Measurements from ENCODE around the gene CABLES1. TPM values are rescaled to one million over a fixed set of nuclear protein-coding genes. Genes with fewer than 3 reads are reported as not detected.

CABLES1 gene
- polyA plus RNA-seq, 3 donors, result 0.09 to 0.15 TPM; not detected in 1

GRCh38 chr18:23106575-23106974, 28.7 kb upstream of the CABLES1 start:
- no peak overlapping the region for H3K4me3 Mint-ChIP-seq
- Histone ChIP-seq H3K9me3 (replicated peaks in 1 of 2; ENCODE audit: control insufficient read depth in 1 of 2, insufficient read depth in 1 of 2, low read length in 2 of 2) (peaks cover 0 to 7% of the 10 kb centered on the region in 2 donors), H4K20me1 (ENCODE audit: insufficient read depth, low read length) (no peaks in the 10 kb centered on the region), H3K4me2 (replicated peaks; ENCODE audit: extremely low read depth, low read length, poor library complexity, severe bottlenecking) (no peak overlapping the region), H3K4me1 (ENCODE audit: control insufficient read depth in 1 of 2, insufficient read depth in 2 of 2, low read length in 2 of 2) (no peaks in the 10 kb centered on the region), H3K27ac (ENCODE audit: low read depth in 1 of 2, low read length in 2 of 2) (no peak overlapping the region), H3K79me2 (ENCODE audit: insufficient read depth, low read length) (no peaks in the 10 kb centered on the region), H3K4me3 (replicated peaks in 1 of 3; ENCODE audit: low read depth in 2 of 3, low read length in 3 of 3) (no peak overlapping the region), H3K27me3 (ENCODE audit: control insufficient read depth in 2 of 2, insufficient read depth in 2 of 2, low read length in 2 of 2) (no peaks in the 10 kb centered on the region), H3K36me3 (replicated peaks in 1 of 2; ENCODE audit: control insufficient read depth in 1 of 2, insufficient read depth in 2 of 2, low read length in 2 of 2) (no peaks in the 10 kb centered on the region), H2AFZ (ENCODE audit: insufficient read depth, low read depth, low read length, poor library complexity, severe bottlenecking) (no peak overlapping the region), H3K9ac (ENCODE audit: insufficient read depth, low read length, poor library complexity, severe bottlenecking) (no peak overlapping the region)
- peaks cover 1 to 17% (median 10%) of the 10 kb centered on the region in 3 donors for H3K27me3 Mint-ChIP-seq (ENCODE audit: low read depth in 3 of 3)
- peaks cover 11% of the 10 kb centered on the region for H3K4me1 Mint-ChIP-seq
- peak overlapping the region in 1 of 7 donors; percentile 27 for H3K27ac Mint-ChIP-seq
- DNase-seq, result no peak
- no peaks in the 10 kb centered on the region for H3K36me3 Mint-ChIP-seq
- 4% methylated on average over 4 of the region's 6 CpGs for WGBS (ENCODE audit: insufficient coverage)
- TF ChIP-seq CTCF (IDR thresholded peaks at IDR 0.05), result no peak
- intact Hi-C loops (cut with micrococcal nuclease), result loop anchor here in 1 of 2 donors (10.0 kb wide), 1 partner anchor 62 kb away; no protein-coding TSS in a partner anchor
- peaks cover 3 to 8% (median 6%) of the 10 kb centered on the region in 7 donors for H3K9me3 Mint-ChIP-seq

GRCh38 chr18:23107718-23108117, 27.6 kb upstream of the CABLES1 start:
- peaks cover 10 to 17% (median 15%) of the 10 kb centered on the region in 7 donors for H3K9me3 Mint-ChIP-seq
- H3K4me3 Mint-ChIP-seq, result no peak overlapping the region
- Histone ChIP-seq H4K20me1 (ENCODE audit: insufficient read depth, low read length) (no peaks in the 10 kb centered on the region), H2AFZ (ENCODE audit: insufficient read depth, low read depth, low read length, poor library complexity, severe bottlenecking) (no peak overlapping the region), H3K4me2 (replicated peaks; ENCODE audit: extremely low read depth, low read length, poor library complexity, severe bottlenecking) (no peak overlapping the region), H3K9me3 (replicated peaks in 1 of 2; ENCODE audit: control insufficient read depth in 1 of 2, insufficient read depth in 1 of 2, low read length in 2 of 2) (peaks cover 6 to 16% of the 10 kb centered on the region in 2 donors), H3K4me3 (replicated peaks in 1 of 3; ENCODE audit: low read depth in 2 of 3, low read length in 3 of 3) (no peak overlapping the region), H3K79me2 (ENCODE audit: insufficient read depth, low read length) (no peaks in the 10 kb centered on the region), H3K36me3 (replicated peaks in 1 of 2; ENCODE audit: control insufficient read depth in 1 of 2, insufficient read depth in 2 of 2, low read length in 2 of 2) (no peaks in the 10 kb centered on the region), H3K9ac (ENCODE audit: insufficient read depth, low read length, poor library complexity, severe bottlenecking) (no peak overlapping the region), H3K27me3 (ENCODE audit: control insufficient read depth in 2 of 2, insufficient read depth in 2 of 2, low read length in 2 of 2) (no peaks in the 10 kb centered on the region), H3K27ac (ENCODE audit: low read depth in 1 of 2, low read length in 2 of 2) (no peak overlapping the region), H3K4me1 (ENCODE audit: control insufficient read depth in 1 of 2, insufficient read depth in 2 of 2, low read length in 2 of 2) (no peaks in the 10 kb centered on the region)
- no peak for TF ChIP-seq CTCF (IDR thresholded peaks at IDR 0.05)
- 96% methylated on average over 4 of the region's 7 CpGs for WGBS (ENCODE audit: insufficient coverage)
- no peak for DNase-seq
- peaks cover 1 to 17% (median 10%) of the 10 kb centered on the region in 3 donors for H3K27me3 Mint-ChIP-seq (ENCODE audit: low read depth in 3 of 3)
- no peaks in the 10 kb centered on the region for H3K36me3 Mint-ChIP-seq
- peaks cover 8% of the 10 kb centered on the region for H3K4me1 Mint-ChIP-seq
- intact Hi-C loops (cut with micrococcal nuclease), result loop anchor here in 1 of 2 donors (10.0 kb wide), 1 partner anchor 63 kb away; no protein-coding TSS in a partner anchor
- H3K27ac Mint-ChIP-seq, result peak overlapping the region in 3 of 7 donors; percentile 30 to 42 (median 33)
